ENCODE measurements around the gene EXOC5. TPM values are rescaled to one million over a fixed set of nuclear protein-coding genes. Genes with fewer than 3 reads are reported as not detected.

The EXOC5 gene
- total and polyA plus RNA-seq, 2 donors from 2014 or later = 11.6 to 52.2 TPM

- intact Hi-C loops (cut with DNase I) = no loop called here
- Histone ChIP-seq H3K27me3 (ENCODE audit: control insufficient read depth, insufficient read depth, low read length) (no peaks in the 10 kb centered on the region), H3K36me3 (ENCODE audit: control insufficient read depth in 2 of 3, insufficient read depth in 3 of 3, low read length in 3 of 3) (no peaks in the 10 kb centered on the region), H3K4me3 (ENCODE audit: low read length in 3 of 3) (no peak overlapping the region), H3K27ac (ENCODE audit: low read depth in 2 of 2, low read length in 2 of 2) (no peak overlapping the region), H3K9me3 (ENCODE audit: control insufficient read depth in 2 of 3, insufficient read depth in 1 of 3, low read length in 3 of 3) (no peaks in the 10 kb centered on the region), H3K9ac (ENCODE audit: low read length in 3 of 3) (no peak overlapping the region), H3K4me1 (ENCODE audit: control insufficient read depth in 2 of 3, insufficient read depth in 2 of 3, low read depth in 1 of 3, low read length in 3 of 3) (no peaks in the 10 kb centered on the region)
- FAIRE-seq (no peak), DNase-seq (peak in 3 of 5 donors; percentile 8 to 32 (median 10))
- TF ChIP-seq CTCF (IDR thresholded peaks at IDR 0.05; ENCODE audit: borderline replicate concordance, extremely low read depth, insufficient read depth) = peak; percentile 28
Measured at GRCh38 chr14:57182760-57183503, 85.8 kb downstream of the EXOC5 start.

- Histone ChIP-seq H3K27ac (ENCODE audit: low read depth in 2 of 2, low read length in 2 of 2) (no peak overlapping the region), H3K27me3 (ENCODE audit: control insufficient read depth, insufficient read depth, low read length) (no peaks in the 10 kb centered on the region), H3K9me3 (ENCODE audit: control insufficient read depth in 2 of 3, insufficient read depth in 1 of 3, low read length in 3 of 3) (no peaks in the 10 kb centered on the region), H3K36me3 (ENCODE audit: control insufficient read depth in 2 of 3, insufficient read depth in 3 of 3, low read length in 3 of 3) (no peaks in the 10 kb centered on the region), H3K4me3 (ENCODE audit: low read length in 3 of 3) (no peak overlapping the region), H3K9ac (ENCODE audit: low read length in 3 of 3) (no peak overlapping the region), H3K4me1 (ENCODE audit: control insufficient read depth in 2 of 3, insufficient read depth in 2 of 3, low read depth in 1 of 3, low read length in 3 of 3) (no peaks in the 10 kb centered on the region)
- intact Hi-C loops (cut with DNase I) = no loop called here
- no peak for FAIRE-seq
- TF ChIP-seq CTCF (IDR thresholded peaks at IDR 0.05; ENCODE audit: borderline replicate concordance, extremely low read depth, insufficient read depth) = no peak
- DNase-seq = no peak
Measured at GRCh38 chr14:57179273-57179672, 89.4 kb downstream of the EXOC5 start.

- intact Hi-C loops (cut with DNase I) = no loop called here
- Histone ChIP-seq H3K27ac (ENCODE audit: low read depth in 2 of 2, low read length in 2 of 2) (no peak overlapping the region), H3K4me1 (ENCODE audit: control insufficient read depth in 2 of 3, insufficient read depth in 2 of 3, low read depth in 1 of 3, low read length in 3 of 3) (no peaks in the 10 kb centered on the region), H3K27me3 (ENCODE audit: control insufficient read depth, insufficient read depth, low read length) (no peaks in the 10 kb centered on the region), H3K9ac (ENCODE audit: low read length in 3 of 3) (no peak overlapping the region), H3K36me3 (ENCODE audit: control insufficient read depth in 2 of 3, insufficient read depth in 3 of 3, low read length in 3 of 3) (no peaks in the 10 kb centered on the region), H3K4me3 (ENCODE audit: low read length in 3 of 3) (no peak overlapping the region), H3K9me3 (ENCODE audit: control insufficient read depth in 2 of 3, insufficient read depth in 1 of 3, low read length in 3 of 3) (no peaks in the 10 kb centered on the region)
- FAIRE-seq (no peak), DNase-seq (no peak)
- TF ChIP-seq CTCF (IDR thresholded peaks at IDR 0.05; ENCODE audit: borderline replicate concordance, extremely low read depth, insufficient read depth) = no peak
Measured at GRCh38 chr14:57174466-57174865, 94.2 kb downstream of the EXOC5 start.

All from kidney (tissue), 14 donors.